AG04450 (cell line): Measurements from ENCODE around the gene TIRAP. TPM values are rescaled to one million over a fixed set of nuclear protein-coding genes. Genes with fewer than 3 reads are reported as not detected.

Source experiments
- CTCF ChIA-PET: fragments of 300-600, 350-600 bp; formaldehyde crosslinking; extraction: SDS; loops from one replicate; lab custom pipeline; 2022; ENCODE audit warnings: antibody characterized with exemption, inconsistent platforms; lab: Charles Lee
- POLR2A ChIA-PET: fragments of 350-600 bp; formaldehyde crosslinking; extraction: SDS; loops from one replicate; lab custom pipeline; 2021; ENCODE audit warnings: antibody characterized with exemption, inconsistent platforms; lab: Yijun Ruan, JAX
- DNase-seq: peaks from one replicate; pipeline ENCODE4 v3.0.0-alpha.2; 2011; ENCODE audit warnings: low read depth, low spot score
- H3K27ac ChIP-seq: one replicate; pipeline ENCODE4 v1.5.1; 2012; ENCODE audit warnings: low read depth, low read length, control low read depth
- H3K27me3 ChIP-seq: one replicate; pipeline ENCODE4 v1.6.0; 2012; ENCODE audit warnings: low read length; ENCODE audit not compliant: control insufficient read depth, insufficient read depth
- H3K4me3 ChIP-seq: 2 replicates; pipeline ENCODE4 v1.5.1; 2011; ENCODE audit warnings: mild to moderate bottlenecking, low read depth, low read length, control low read depth
- H3K9me3 ChIP-seq: 2 replicates; pipeline ENCODE4 v1.5.1; 2012; ENCODE audit warnings: low read length; ENCODE audit not compliant: control insufficient read depth, insufficient read depth
- polyA plus RNA-seq: library from polyadenylated mRNA; depleted of rRNA; stranded (reverse); fragments of >200 nt; gene quantifications from 2 replicates; pipeline ENCODE4 v1.2.3, GENCODE V29; 2011
- TF ChIP-seq, protein P1 (sequence below): IDR thresholded peaks from 2 replicates; pipeline ENCODE4 v1.5.1; 2011; ENCODE audit warnings: low read depth, low read length, control low read depth, inconsistent platforms

Gene TIRAP
- polyA plus RNA-seq, 1 experiment: 4.9 TPM

DNA sequence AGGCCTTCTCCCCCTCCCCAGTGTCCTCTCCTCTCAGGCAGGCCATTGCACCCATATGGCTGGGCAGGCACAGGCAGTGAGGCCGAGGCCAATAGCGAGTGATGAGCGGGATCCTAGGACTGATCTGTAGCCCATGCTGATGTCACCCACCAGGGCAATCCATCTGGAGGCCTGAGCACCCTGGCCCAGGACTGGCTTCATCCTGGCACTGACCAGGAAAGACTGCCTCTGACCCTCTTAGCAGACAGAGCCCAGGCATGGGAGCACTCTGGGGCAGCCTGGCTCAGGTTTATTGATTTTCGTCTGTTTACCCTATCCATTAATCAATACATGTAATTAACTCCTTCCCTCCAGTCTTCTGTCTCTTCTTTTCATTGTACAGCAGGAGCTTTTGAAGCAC, 5.1 kb upstream of the TIRAP start:
- Histone ChIP-seq H3K4me3 (no peak overlapping the region), H3K27me3 (no peaks in the 10 kb centered on the region), H3K27ac (no peak overlapping the region), H3K9me3 (no peaks in the 10 kb centered on the region)
- ChIA-PET POLR2A (no interaction called here), CTCF (no interaction called here)
- DNase-seq: no peak
- TF ChIP-seq, protein P1, sequence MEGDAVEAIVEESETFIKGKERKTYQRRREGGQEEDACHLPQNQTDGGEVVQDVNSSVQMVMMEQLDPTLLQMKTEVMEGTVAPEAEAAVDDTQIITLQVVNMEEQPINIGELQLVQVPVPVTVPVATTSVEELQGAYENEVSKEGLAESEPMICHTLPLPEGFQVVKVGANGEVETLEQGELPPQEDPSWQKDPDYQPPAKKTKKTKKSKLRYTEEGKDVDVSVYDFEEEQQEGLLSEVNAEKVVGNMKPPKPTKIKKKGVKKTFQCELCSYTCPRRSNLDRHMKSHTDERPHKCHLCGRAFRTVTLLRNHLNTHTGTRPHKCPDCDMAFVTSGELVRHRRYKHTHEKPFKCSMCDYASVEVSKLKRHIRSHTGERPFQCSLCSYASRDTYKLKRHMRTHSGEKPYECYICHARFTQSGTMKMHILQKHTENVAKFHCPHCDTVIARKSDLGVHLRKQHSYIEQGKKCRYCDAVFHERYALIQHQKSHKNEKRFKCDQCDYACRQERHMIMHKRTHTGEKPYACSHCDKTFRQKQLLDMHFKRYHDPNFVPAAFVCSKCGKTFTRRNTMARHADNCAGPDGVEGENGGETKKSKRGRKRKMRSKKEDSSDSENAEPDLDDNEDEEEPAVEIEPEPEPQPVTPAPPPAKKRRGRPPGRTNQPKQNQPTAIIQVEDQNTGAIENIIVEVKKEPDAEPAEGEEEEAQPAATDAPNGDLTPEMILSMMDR: no peak

DNA sequence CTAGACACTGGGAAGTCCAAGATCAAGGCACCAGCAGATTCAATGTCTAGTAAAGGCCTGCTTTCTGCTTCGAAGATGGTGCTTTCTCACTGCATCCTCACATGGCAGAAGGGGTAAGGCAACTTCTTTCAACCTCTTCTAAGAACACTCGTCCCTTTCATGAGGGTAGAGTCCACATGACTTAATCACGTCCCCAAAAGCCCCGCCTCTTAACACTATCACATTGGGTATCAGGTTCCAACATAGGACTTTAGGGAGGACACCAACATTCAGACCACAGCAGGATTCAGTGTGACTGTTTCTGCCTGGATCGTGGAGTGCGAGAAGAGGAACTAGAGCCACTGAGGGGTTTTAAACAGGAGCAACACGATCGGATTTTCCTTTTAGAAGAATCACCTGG, 3.7 kb upstream of the TIRAP start:
- CTCF ChIA-PET: no interaction called here

DNA sequence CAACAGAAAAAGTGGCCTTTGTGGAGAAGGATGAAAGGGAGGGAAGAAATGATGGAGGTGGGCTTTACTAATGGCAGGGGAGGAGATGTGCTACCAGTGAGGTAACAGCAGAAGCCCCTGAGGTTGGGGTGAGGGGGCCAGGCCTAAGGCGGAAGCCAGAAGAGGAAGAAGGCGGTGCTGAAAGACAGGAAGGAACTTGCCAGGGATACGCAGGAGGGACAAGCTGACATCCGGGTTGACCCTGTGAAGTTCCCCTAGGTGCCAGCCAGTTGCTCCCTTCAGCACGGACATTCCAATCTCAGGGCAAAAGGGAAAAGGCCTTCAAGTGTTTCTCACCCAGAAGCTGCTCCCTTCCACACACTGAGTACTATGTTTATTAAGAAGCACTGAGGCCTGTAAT, 2.3 kb upstream of the TIRAP start:
- POLR2A ChIA-PET: no interaction called here

More for the DNA sequence above, 3.7 kb upstream of the TIRAP start:
- H3K27me3 ChIP-seq: no peaks in the 10 kb centered on the region
- TF ChIP-seq, protein P1: no peak
- no peak for DNase-seq
- H3K27ac ChIP-seq: no peak overlapping the region
- POLR2A ChIA-PET: no interaction called here
- no peak overlapping the region for H3K4me3 ChIP-seq
- no peaks in the 10 kb centered on the region for H3K9me3 ChIP-seq

DNA sequence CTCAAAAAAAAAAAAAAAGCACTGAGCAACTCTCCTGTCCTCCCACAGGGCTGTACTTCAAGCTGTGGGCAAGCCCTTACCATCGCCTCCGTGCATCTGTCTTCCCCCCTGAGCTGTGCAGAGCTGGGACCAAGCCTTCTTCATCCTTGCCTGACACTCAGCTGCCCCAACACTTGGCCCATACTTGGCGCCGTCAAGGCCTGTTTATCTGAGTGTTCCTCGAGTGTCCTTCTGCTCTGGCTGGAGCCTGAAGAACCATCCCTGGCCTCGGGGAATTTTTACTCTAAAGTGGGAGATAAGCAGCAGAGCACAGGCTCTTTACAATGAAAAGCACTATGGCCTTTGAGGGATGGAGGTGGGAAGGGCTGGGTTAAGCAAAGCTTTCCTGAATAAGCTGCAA, 1.6 kb upstream of the TIRAP start:
- CTCF ChIA-PET: no interaction called here

More for the DNA sequence above, 2.3 kb upstream of the TIRAP start:
- no peak overlapping the region for H3K4me3 ChIP-seq
- H3K9me3 ChIP-seq: no peaks in the 10 kb centered on the region
- DNase-seq: no peak
- no peak overlapping the region for H3K27ac ChIP-seq
- CTCF ChIA-PET: no interaction called here
- TF ChIP-seq, protein P1: no peak
- no peaks in the 10 kb centered on the region for H3K27me3 ChIP-seq

DNA sequence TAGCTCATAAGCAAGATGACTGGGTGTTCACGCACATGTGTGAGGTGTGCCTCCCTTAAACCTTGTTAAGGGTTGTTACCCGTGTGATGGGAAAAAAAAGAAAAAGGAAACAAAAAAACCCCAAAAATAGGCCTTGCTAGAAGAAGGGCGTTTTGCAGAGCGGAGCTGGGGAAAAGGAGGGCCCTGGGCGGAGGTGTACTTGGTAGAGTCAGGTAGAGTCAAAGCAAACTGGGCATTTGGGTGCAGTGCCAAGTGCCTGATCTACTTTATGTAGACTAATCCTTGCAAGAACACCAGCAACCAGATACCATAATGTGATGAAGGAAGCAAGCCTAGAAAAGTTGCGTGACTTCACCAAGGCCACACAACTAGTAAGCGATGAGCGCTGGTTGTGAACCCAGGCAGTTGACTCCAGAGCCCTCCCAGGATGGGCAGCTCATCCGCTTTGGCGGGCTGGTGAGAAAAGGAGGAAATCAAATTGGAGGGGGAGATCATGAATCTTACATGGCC, 1.2 kb upstream of the TIRAP start:
- Histone ChIP-seq H3K27ac (no peak overlapping the region), H3K27me3 (no peaks in the 10 kb centered on the region), H3K9me3 (no peaks in the 10 kb centered on the region), H3K4me3 (no peak overlapping the region)
- no peak for DNase-seq
- ChIA-PET POLR2A (interaction anchor here (1.2 kb wide), 1 partner anchor 12 kb away, joined by 4 read pairs; the partner anchor contains the start of genes FOXRED1 and SRPRA), CTCF (interaction anchor here (1.1 kb wide), 1 partner anchor 199 kb away, joined by 3 read pairs; no protein-coding TSS in a partner anchor)
- TF ChIP-seq, protein P1: no peak

More for the DNA sequence above, 1.6 kb upstream of the TIRAP start:
- H3K9me3 ChIP-seq: no peaks in the 10 kb centered on the region
- H3K4me3 ChIP-seq: no peak overlapping the region
- no peak for DNase-seq
- TF ChIP-seq, protein P1: no peak
- H3K27me3 ChIP-seq: no peaks in the 10 kb centered on the region
- POLR2A ChIA-PET: no interaction called here
- H3K27ac ChIP-seq: no peak overlapping the region
